Calu3 (cell line): Measurements from ENCODE around the gene AVPR2. TPM values are rescaled to one million over a fixed set of nuclear protein-coding genes. Genes with fewer than 3 reads are reported as not detected.
A peak's percentile ranks its signal among the peaks of the same experiment; 100 is the strongest.

Source experiments
- BruUV-seq: library from RNA; stranded (reverse); fragments of 400-500 nt; replicated peaks from 2 replicates; lab custom pipeline; 2021; lab: Mats Ljungman, UMichigan
- CTCF ChIA-PET: fragments of 300-600 bp; sonication (Branson Sonifier 250); formaldehyde crosslinking; loops from one replicate; lab custom pipeline; 2022; ENCODE audit warnings: antibody characterized with exemption; lab: Charles Lee
- DNase-seq: peaks from one replicate; pipeline ENCODE4 v3.0.0; 2022
- H3K27ac Mint-ChIP-seq: one replicate; pipeline ENCODE4 v1.8.0; 2022; ENCODE audit warnings: mixed read lengths; ENCODE audit not compliant: unreplicated experiment
- H3K27me3 Mint-ChIP-seq: one replicate; pipeline ENCODE4 v1.8.0; 2022; ENCODE audit warnings: mixed read lengths; ENCODE audit not compliant: unreplicated experiment
- H3K36me3 Mint-ChIP-seq: one replicate; pipeline ENCODE4 v1.8.0; 2022; ENCODE audit warnings: mild to moderate bottlenecking, moderate library complexity, mixed read lengths; ENCODE audit not compliant: insufficient read depth, unreplicated experiment
- H3K4me1 Mint-ChIP-seq: one replicate; pipeline ENCODE4 v1.8.0; 2022; ENCODE audit warnings: mild to moderate bottlenecking, low read depth, mixed read lengths; ENCODE audit not compliant: unreplicated experiment
- H3K4me3 Mint-ChIP-seq: one replicate; pipeline ENCODE4 v1.8.0; 2022; ENCODE audit warnings: mild to moderate bottlenecking, low read depth, moderate library complexity, mixed read lengths; ENCODE audit not compliant: unreplicated experiment
- H3K9me3 Mint-ChIP-seq: one replicate; pipeline ENCODE4 v1.8.0; 2022; ENCODE audit warnings: low read depth, mixed read lengths; ENCODE audit not compliant: unreplicated experiment
- CTCF ChIP-seq: fragments of 200-600 bp; IDR thresholded peaks from one replicate; pipeline ENCODE4 v1.8.0; 2022; ENCODE audit warnings: antibody characterized with exemption; ENCODE audit not compliant: unreplicated experiment
- intact Hi-C: fragments of 100-400 bp; cut with micrococcal nuclease; formaldehyde crosslinking; loops from one replicate; pipeline ENCODE4 v1.10.0; 2022; ENCODE audit not compliant: unreplicated experiment
- total RNA-seq: library from RNA; stranded (reverse); gene quantifications from 2 replicates; pipeline ENCODE4 v1.2.3, GENCODE V29; 2022

The AVPR2 gene
- total RNA-seq, 1 experiment from 2014 or later, result not detected

DNA sequence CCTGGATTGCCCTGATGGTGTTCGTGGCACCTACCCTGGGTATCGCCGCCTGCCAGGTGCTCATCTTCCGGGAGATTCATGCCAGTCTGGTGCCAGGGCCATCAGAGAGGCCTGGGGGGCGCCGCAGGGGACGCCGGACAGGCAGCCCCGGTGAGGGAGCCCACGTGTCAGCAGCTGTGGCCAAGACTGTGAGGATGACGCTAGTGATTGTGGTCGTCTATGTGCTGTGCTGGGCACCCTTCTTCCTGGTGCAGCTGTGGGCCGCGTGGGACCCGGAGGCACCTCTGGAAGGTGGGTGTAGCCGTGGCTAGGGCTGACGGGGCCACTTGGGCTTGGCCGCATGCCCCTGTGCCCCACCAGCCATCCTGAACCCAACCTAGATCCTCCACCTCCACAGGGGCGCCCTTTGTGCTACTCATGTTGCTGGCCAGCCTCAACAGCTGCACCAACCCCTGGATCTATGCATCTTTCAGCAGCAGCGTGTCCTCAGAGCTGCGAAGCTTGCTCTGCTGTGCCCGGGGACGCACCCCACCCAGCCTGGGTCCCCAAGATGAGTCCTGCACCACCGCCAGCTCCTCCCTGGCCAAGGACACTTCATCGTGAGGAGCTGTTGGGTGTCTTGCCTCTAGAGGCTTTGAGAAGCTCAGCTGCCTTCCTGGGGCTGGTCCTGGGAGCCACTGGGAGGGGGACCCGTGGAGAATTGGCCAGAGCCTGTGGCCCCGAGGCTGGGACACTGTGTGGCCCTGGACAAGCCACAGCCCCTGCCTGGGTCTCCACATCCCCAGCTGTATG is 1.8 kb downstream of the AVPR2 start:
- H3K4me3 Mint-ChIP-seq, result no peak overlapping the region
- TF ChIP-seq CTCF, result no peak
- H3K27ac Mint-ChIP-seq, result no peak overlapping the region
- intact Hi-C loops, result no loop called here
- DNase-seq, result no peak
- H3K36me3 Mint-ChIP-seq, result peaks cover 6% of the 10 kb centered on the region
- BruUV-seq, result no TSS peak
- peaks cover 34% of the 10 kb centered on the region for H3K27me3 Mint-ChIP-seq
- CTCF ChIA-PET, result no interaction called here
- H3K4me1 Mint-ChIP-seq, result peaks cover 20% of the 10 kb centered on the region
- H3K9me3 Mint-ChIP-seq, result no peaks in the 10 kb centered on the region

DNA sequence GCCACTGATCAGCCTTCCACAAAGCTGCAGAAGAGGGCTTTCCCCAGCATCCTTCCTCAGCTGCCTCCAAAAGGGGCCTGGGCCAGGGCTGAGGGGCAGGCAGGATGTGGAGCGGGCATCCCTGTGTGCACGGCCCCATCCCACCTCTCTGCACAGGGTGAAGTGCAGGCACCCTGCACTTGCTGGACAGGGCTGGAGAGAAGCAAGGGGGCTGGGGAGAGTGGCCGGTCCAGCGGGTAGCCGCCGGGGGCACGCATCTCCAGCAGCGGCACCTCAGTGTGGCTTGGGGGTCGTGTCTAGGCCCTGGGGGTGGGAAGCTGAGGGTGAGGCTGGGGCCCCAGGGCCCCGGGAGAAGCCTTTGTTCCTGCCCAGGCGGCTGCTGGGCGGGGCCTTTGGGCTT is 3.0 kb downstream of the AVPR2 start:
- no peak overlapping the region for H3K4me3 Mint-ChIP-seq
- peaks cover 34% of the 10 kb centered on the region for H3K27me3 Mint-ChIP-seq
- intact Hi-C loops, result no loop called here
- no TSS peak for BruUV-seq
- CTCF ChIA-PET, result no interaction called here
- no peaks in the 10 kb centered on the region for H3K9me3 Mint-ChIP-seq
- no peak for TF ChIP-seq CTCF
- H3K4me1 Mint-ChIP-seq, result peaks cover 10% of the 10 kb centered on the region
- no peak overlapping the region for H3K27ac Mint-ChIP-seq
- no peak for DNase-seq
- peaks cover 5% of the 10 kb centered on the region for H3K36me3 Mint-ChIP-seq

DNA sequence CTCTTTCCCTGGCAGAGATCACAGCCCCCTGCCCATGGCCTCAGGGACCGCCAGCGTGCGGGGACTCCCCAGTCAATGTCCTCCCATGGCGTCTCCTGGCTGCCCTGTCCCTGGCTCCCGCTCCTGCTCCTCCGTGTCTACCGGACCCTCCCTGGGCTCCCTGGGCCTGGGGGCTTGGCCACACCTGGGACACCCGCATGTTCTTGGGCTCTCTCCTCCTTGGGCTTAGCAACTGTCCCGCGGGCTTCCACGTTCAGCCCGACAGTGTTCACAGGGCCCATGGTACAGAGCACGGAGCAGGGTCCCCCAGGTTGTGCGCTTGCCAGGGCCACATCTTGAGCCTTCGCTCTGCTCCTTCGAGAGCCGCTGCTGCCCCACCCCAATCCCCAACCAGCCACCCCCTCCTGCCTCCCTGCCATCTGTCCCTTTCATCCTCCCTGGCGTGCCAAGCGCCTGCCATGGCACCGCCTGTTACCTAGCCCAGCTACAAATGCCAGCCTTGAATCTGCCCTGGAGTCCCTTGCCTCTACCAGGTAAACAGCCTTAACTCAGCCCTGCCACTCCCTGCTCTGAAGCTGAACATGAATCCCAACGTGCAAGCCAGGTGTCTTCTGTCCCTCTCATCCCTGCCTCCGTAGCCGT is 3.9 kb downstream of the AVPR2 start:
- no peak for DNase-seq
- H3K36me3 Mint-ChIP-seq, result peaks cover 5% of the 10 kb centered on the region
- no peak overlapping the region for H3K27ac Mint-ChIP-seq
- CTCF ChIA-PET, result interaction anchor here (1.6 kb wide), 1 partner anchor 14 kb away, joined by 8 read pairs; no protein-coding TSS in a partner anchor
- H3K9me3 Mint-ChIP-seq, result no peaks in the 10 kb centered on the region
- intact Hi-C loops, result no loop called here
- H3K27me3 Mint-ChIP-seq, result peaks cover 34% of the 10 kb centered on the region
- no peak overlapping the region for H3K4me3 Mint-ChIP-seq
- no peak for TF ChIP-seq CTCF
- no TSS peak for BruUV-seq
- H3K4me1 Mint-ChIP-seq, result peaks cover 4% of the 10 kb centered on the region

DNA sequence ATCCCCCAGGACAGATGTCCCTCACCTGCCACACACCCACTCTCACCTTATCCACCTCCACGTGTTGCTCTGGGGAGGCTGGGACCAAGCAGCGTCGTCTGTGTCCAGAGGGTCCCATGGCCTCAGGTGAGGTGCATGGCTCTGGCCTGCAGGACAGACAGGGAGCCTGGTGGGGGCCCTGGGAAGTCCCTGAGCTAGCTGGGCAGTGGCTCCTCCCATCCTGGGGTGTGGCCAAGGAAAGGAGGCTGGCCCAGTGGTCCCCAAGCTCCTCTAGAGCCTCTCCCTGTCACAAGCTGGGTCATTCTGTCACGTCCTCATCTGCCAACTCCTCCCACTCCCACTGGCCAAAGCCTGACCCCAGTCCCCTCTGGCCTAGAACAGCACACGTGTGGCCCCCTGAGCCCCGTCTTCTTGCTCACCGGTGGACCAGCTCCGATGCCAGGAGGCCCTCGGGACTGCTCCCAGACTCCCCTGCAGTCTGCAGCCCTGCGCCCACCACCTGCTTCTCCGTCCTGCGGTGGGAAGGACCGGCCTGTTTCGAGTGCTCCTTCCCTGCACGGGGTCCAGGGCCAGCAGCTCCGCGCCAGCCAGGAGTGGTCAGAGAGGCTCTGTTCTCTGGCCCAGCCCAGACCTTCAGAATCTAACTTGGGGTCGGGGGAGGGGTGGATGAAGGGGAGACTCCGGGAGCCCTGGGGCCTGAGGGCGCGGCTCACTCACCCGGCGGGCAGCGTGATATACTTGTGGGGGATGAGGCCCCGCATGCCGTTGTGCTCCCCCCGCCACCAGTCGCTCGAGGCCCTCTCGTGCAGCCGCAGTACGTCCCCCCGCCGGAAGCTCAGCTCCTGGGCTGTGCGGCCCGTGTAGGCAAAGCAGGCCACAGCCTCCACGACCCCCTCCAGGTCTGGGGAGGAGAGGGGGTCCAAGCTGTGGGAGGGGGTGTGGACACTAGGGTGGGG is 4.8 kb downstream of the AVPR2 start:
- peaks cover 34% of the 10 kb centered on the region for H3K27me3 Mint-ChIP-seq
- no TSS peak for BruUV-seq
- TF ChIP-seq CTCF, result no peak
- DNase-seq, result peak; percentile 44
- no peak overlapping the region for H3K27ac Mint-ChIP-seq
- no peaks in the 10 kb centered on the region for H3K4me1 Mint-ChIP-seq
- CTCF ChIA-PET, result interaction anchor here (1.6 kb wide), 1 partner anchor 14 kb away, joined by 8 read pairs; no protein-coding TSS in a partner anchor
- H3K36me3 Mint-ChIP-seq, result peaks cover 5% of the 10 kb centered on the region
- no peaks in the 10 kb centered on the region for H3K9me3 Mint-ChIP-seq
- no peak overlapping the region for H3K4me3 Mint-ChIP-seq
- intact Hi-C loops, result no loop called here
